HG02571 (cell line): ENCODE measurements around the gene WDR82.
A peak's percentile ranks its signal among the peaks of the same experiment; 100 is the strongest.

Experiments used
- ATAC-seq: cut with Tn5 transposase; IDR thresholded peaks from one replicate; pipeline ENCODE4 v1.9.1; 2021; ENCODE audit warnings: mild to moderate bottlenecking, moderate library complexity; ENCODE audit not compliant: unreplicated experiment

The WDR82 gene

GRCh38 chr3:52310861-52311575 is 32.6 kb upstream of the WDR82 start:
- peak; percentile 74 for ATAC-seq

GRCh38 chr3:52308308-52308707 is 29.9 kb upstream of the WDR82 start:
- no peak for ATAC-seq

GRCh38 chr3:52306978-52307377 is 28.5 kb upstream of the WDR82 start:
- ATAC-seq = no peak

- ATAC-seq = no peak
These were observed 27.5 kb upstream of the WDR82 start for GRCh38 chr3:52305926-52306325.

- ATAC-seq = no peak
These were observed 25.4 kb upstream of the WDR82 start for GRCh38 chr3:52303811-52304210.

- no peak for ATAC-seq
These were observed 24.1 kb upstream of the WDR82 start for GRCh38 chr3:52302426-52303145.

GRCh38 chr3:52299879-52300611 is 21.6 kb upstream of the WDR82 start:
- ATAC-seq = no peak

GRCh38 chr3:52299247-52299878 is 20.9 kb upstream of the WDR82 start:
- ATAC-seq = no peak

- ATAC-seq = no peak
These were observed 20.0 kb upstream of the WDR82 start for GRCh38 chr3:52298149-52299098.

- ATAC-seq = no peak
These were observed 19.0 kb upstream of the WDR82 start for GRCh38 chr3:52297242-52298148.

GRCh38 chr3:52295671-52296208 is 17.3 kb upstream of the WDR82 start:
- ATAC-seq = no peak

GRCh38 chr3:52294320-52295150 is 16.1 kb upstream of the WDR82 start:
- ATAC-seq = no peak

GRCh38 chr3:52293491-52294319 is 15.3 kb upstream of the WDR82 start:
- ATAC-seq = no peak

- ATAC-seq = no peak
These were observed 14.0 kb upstream of the WDR82 start for GRCh38 chr3:52292247-52293065.

- ATAC-seq = no peak
These were observed 13.2 kb upstream of the WDR82 start for GRCh38 chr3:52291508-52292181.
